Measurements from ENCODE around the gene ZNF81. TPM values are rescaled to one million over a fixed set of nuclear protein-coding genes. Genes with fewer than 3 reads are reported as not detected.

ZNF81 gene
- total RNA-seq, 2 experiments from 2014 or later = 6.4 to 8.0 TPM

GRCh38 chrX:47859686-47860085, 23.0 kb downstream of the ZNF81 start:
- Mint-ChIP-seq H3K4me1 (no peaks in the 10 kb centered on the region), H3K4me3 (no peak overlapping the region), H3K27ac (no peak overlapping the region), H3K36me3 (ENCODE audit: low read depth) (peaks cover 22% of the 10 kb centered on the region), H3K27me3 (no peaks in the 10 kb centered on the region), H3K9me3 (no peaks in the 10 kb centered on the region)
- POLR2A ChIA-PET = no interaction called here
- no peak for DNase-seq
- CTCF ChIA-PET = no interaction called here

- POLR2A ChIA-PET = no interaction called here
- H3K9me3 Mint-ChIP-seq = no peaks in the 10 kb centered on the region
- no peaks in the 10 kb centered on the region for H3K27me3 Mint-ChIP-seq
- CTCF ChIA-PET = no interaction called here
- H3K27ac Mint-ChIP-seq = no peak overlapping the region
- no peaks in the 10 kb centered on the region for H3K4me1 Mint-ChIP-seq
- H3K4me3 Mint-ChIP-seq = no peak overlapping the region
- peaks cover 22% of the 10 kb centered on the region for H3K36me3 Mint-ChIP-seq (ENCODE audit: low read depth)
- DNase-seq = no peak
Observed at GRCh38 chrX:47862680-47863079, 26.0 kb downstream of the ZNF81 start.

GRCh38 chrX:47863187-47863586, 26.5 kb downstream of the ZNF81 start:
- H3K27me3 Mint-ChIP-seq = no peaks in the 10 kb centered on the region
- no peaks in the 10 kb centered on the region for H3K4me1 Mint-ChIP-seq
- CTCF ChIA-PET = no interaction called here
- H3K9me3 Mint-ChIP-seq = no peaks in the 10 kb centered on the region
- POLR2A ChIA-PET = no interaction called here
- no peak for DNase-seq
- H3K4me3 Mint-ChIP-seq = no peak overlapping the region
- no peak overlapping the region for H3K27ac Mint-ChIP-seq
- H3K36me3 Mint-ChIP-seq (ENCODE audit: low read depth) = peaks cover 22% of the 10 kb centered on the region

GRCh38 chrX:47864300-47864699, 27.6 kb downstream of the ZNF81 start:
- DNase-seq = no peak
- Mint-ChIP-seq H3K27ac (no peak overlapping the region), H3K36me3 (ENCODE audit: low read depth) (peaks cover 20% of the 10 kb centered on the region), H3K4me3 (no peak overlapping the region), H3K9me3 (no peaks in the 10 kb centered on the region), H3K27me3 (no peaks in the 10 kb centered on the region), H3K4me1 (no peaks in the 10 kb centered on the region)
- ChIA-PET CTCF (no interaction called here), POLR2A (no interaction called here)

- ChIA-PET POLR2A (no interaction called here), CTCF (no interaction called here)
- H3K27ac Mint-ChIP-seq = no peak overlapping the region
- no peak for DNase-seq
- H3K9me3 Mint-ChIP-seq = no peaks in the 10 kb centered on the region
- no peaks in the 10 kb centered on the region for H3K27me3 Mint-ChIP-seq
- no peaks in the 10 kb centered on the region for H3K4me1 Mint-ChIP-seq
- no peak overlapping the region for H3K4me3 Mint-ChIP-seq
- peaks cover 16% of the 10 kb centered on the region for H3K36me3 Mint-ChIP-seq (ENCODE audit: low read depth)
Observed at GRCh38 chrX:47864785-47865184, 28.1 kb downstream of the ZNF81 start.

GRCh38 chrX:47873123-47873522, 36.4 kb downstream of the ZNF81 start:
- DNase-seq = no peak
- Mint-ChIP-seq H3K4me3 (no peak overlapping the region), H3K9me3 (peaks cover 25% of the 10 kb centered on the region), H3K27me3 (no peaks in the 10 kb centered on the region), H3K27ac (no peak overlapping the region), H3K4me1 (peaks cover 2% of the 10 kb centered on the region), H3K36me3 (ENCODE audit: low read depth) (peaks cover 53% of the 10 kb centered on the region)
- CTCF ChIA-PET = no interaction called here
- POLR2A ChIA-PET = no interaction called here

- ChIA-PET CTCF (no interaction called here), POLR2A (no interaction called here)
- Mint-ChIP-seq H3K27ac (no peak overlapping the region), H3K9me3 (peaks cover 16% of the 10 kb centered on the region), H3K4me3 (no peak overlapping the region), H3K27me3 (no peaks in the 10 kb centered on the region), H3K36me3 (ENCODE audit: low read depth) (peaks cover 51% of the 10 kb centered on the region), H3K4me1 (peaks cover 2% of the 10 kb centered on the region)
- DNase-seq = no peak
Observed at GRCh38 chrX:47877327-47877726, 40.6 kb downstream of the ZNF81 start.

- Mint-ChIP-seq H3K4me1 (peaks cover 2% of the 10 kb centered on the region), H3K9me3 (peaks cover 10% of the 10 kb centered on the region), H3K4me3 (no peak overlapping the region), H3K27ac (no peak overlapping the region), H3K36me3 (ENCODE audit: low read depth) (peaks cover 49% of the 10 kb centered on the region), H3K27me3 (no peaks in the 10 kb centered on the region)
- CTCF ChIA-PET = no interaction called here
- no peak for DNase-seq
- POLR2A ChIA-PET = no interaction called here
Observed at GRCh38 chrX:47878198-47878597, 41.5 kb downstream of the ZNF81 start.

- Mint-ChIP-seq H3K36me3 (ENCODE audit: low read depth) (peaks cover 40% of the 10 kb centered on the region), H3K4me1 (peaks cover 2% of the 10 kb centered on the region), H3K27ac (no peak overlapping the region), H3K27me3 (no peaks in the 10 kb centered on the region), H3K9me3 (peaks cover 6% of the 10 kb centered on the region), H3K4me3 (no peak overlapping the region)
- DNase-seq = no peak
- ChIA-PET CTCF (no interaction called here), POLR2A (no interaction called here)
Observed at GRCh38 chrX:47879463-47879862, 42.8 kb downstream of the ZNF81 start.

GRCh38 chrX:47880927-47881326, 44.2 kb downstream of the ZNF81 start:
- Mint-ChIP-seq H3K27ac (no peak overlapping the region), H3K4me3 (no peak overlapping the region), H3K36me3 (ENCODE audit: low read depth) (peaks cover 42% of the 10 kb centered on the region), H3K9me3 (peaks cover 8% of the 10 kb centered on the region), H3K4me1 (peaks cover 2% of the 10 kb centered on the region), H3K27me3 (no peaks in the 10 kb centered on the region)
- CTCF ChIA-PET = no interaction called here
- POLR2A ChIA-PET = no interaction called here
- DNase-seq = no peak

- no peaks in the 10 kb centered on the region for H3K4me1 Mint-ChIP-seq
- peaks cover 4% of the 10 kb centered on the region for H3K9me3 Mint-ChIP-seq
- DNase-seq = no peak
- ChIA-PET CTCF (no interaction called here), POLR2A (no interaction called here)
- H3K36me3 Mint-ChIP-seq (ENCODE audit: low read depth) = peaks cover 55% of the 10 kb centered on the region
- no peaks in the 10 kb centered on the region for H3K27me3 Mint-ChIP-seq
- no peak overlapping the region for H3K4me3 Mint-ChIP-seq
- no peak overlapping the region for H3K27ac Mint-ChIP-seq
Observed at GRCh38 chrX:47885501-47885900, 48.8 kb downstream of the ZNF81 start.

- no peaks in the 10 kb centered on the region for H3K4me1 Mint-ChIP-seq
- no peak overlapping the region for H3K4me3 Mint-ChIP-seq
- CTCF ChIA-PET = no interaction called here
- POLR2A ChIA-PET = no interaction called here
- peaks cover 3% of the 10 kb centered on the region for H3K9me3 Mint-ChIP-seq
- no peaks in the 10 kb centered on the region for H3K27me3 Mint-ChIP-seq
- DNase-seq = no peak
- H3K27ac Mint-ChIP-seq = no peak overlapping the region
- peaks cover 33% of the 10 kb centered on the region for H3K36me3 Mint-ChIP-seq (ENCODE audit: low read depth)
Observed at GRCh38 chrX:47898024-47898423, 61.3 kb downstream of the ZNF81 start.

- Mint-ChIP-seq H3K27ac (no peak overlapping the region), H3K36me3 (ENCODE audit: low read depth) (peaks cover 21% of the 10 kb centered on the region), H3K4me1 (no peaks in the 10 kb centered on the region), H3K4me3 (no peak overlapping the region), H3K9me3 (peaks cover 3% of the 10 kb centered on the region), H3K27me3 (no peaks in the 10 kb centered on the region)
- DNase-seq = no peak
- ChIA-PET POLR2A (no interaction called here), CTCF (no interaction called here)
Observed at GRCh38 chrX:47900833-47901232, 64.1 kb downstream of the ZNF81 start.

- Mint-ChIP-seq H3K27ac (no peak overlapping the region), H3K27me3 (no peaks in the 10 kb centered on the region), H3K4me3 (no peak overlapping the region), H3K36me3 (ENCODE audit: low read depth) (peaks cover 12% of the 10 kb centered on the region), H3K4me1 (no peaks in the 10 kb centered on the region), H3K9me3 (peaks cover 3% of the 10 kb centered on the region)
- ChIA-PET CTCF (no interaction called here), POLR2A (no interaction called here)
- DNase-seq = no peak
Observed at GRCh38 chrX:47902161-47902560, 65.5 kb downstream of the ZNF81 start.

GRCh38 chrX:47915886-47916493, 79.3 kb downstream of the ZNF81 start:
- peaks cover 28% of the 10 kb centered on the region for H3K9me3 Mint-ChIP-seq
- CTCF ChIA-PET = no interaction called here
- no peak overlapping the region for H3K27ac Mint-ChIP-seq
- no peaks in the 10 kb centered on the region for H3K27me3 Mint-ChIP-seq
- POLR2A ChIA-PET = no interaction called here
- H3K4me1 Mint-ChIP-seq = no peaks in the 10 kb centered on the region
- no peak overlapping the region for H3K4me3 Mint-ChIP-seq
- H3K36me3 Mint-ChIP-seq (ENCODE audit: low read depth) = peaks cover 23% of the 10 kb centered on the region
- DNase-seq = no peak

Data from activated CD4-positive, alpha-beta memory T cell treated with anti-CD3 and anti-CD28 coated beads, Interleukin-2, amount 10 ng/mL, durations not matched to agents 7 days and 5 days (primary cell).